NCI-H82 treated with DMSO at 0.1 percent for 48 hours (cell line): ENCODE data around the gene CCDC34.
"Not testable (repeated sequence)": the region's sequence is repeated elsewhere in the genome, so short reads cannot be mapped to it uniquely, and the experiment has no call there.

ENCODE experiments used
- DNase-seq: peaks from one replicate; lab custom pipeline; 2025; ENCODE audit not compliant: unreplicated experiment; lab: John Stamatoyannopoulos, UW

The CCDC34 gene

GRCh38 chr11:27363576-27364117 lies 632 bp upstream of the CCDC34 start:
- DNase-seq = no peak

GRCh38 chr11:27361649-27362431 lies 1.2 kb downstream of the CCDC34 start:
- DNase-seq = no peak

- no peak for DNase-seq
Observed at GRCh38 chr11:27358296-27358695, 4.7 kb downstream of the CCDC34 start.

- no peak for DNase-seq
Observed at GRCh38 chr11:27357250-27357649, 5.8 kb downstream of the CCDC34 start.

- no peak for DNase-seq
Observed at GRCh38 chr11:27356624-27357222, 6.3 kb downstream of the CCDC34 start.

- no peak for DNase-seq
Observed at GRCh38 chr11:27355575-27356104, 7.4 kb downstream of the CCDC34 start.

- no peak for DNase-seq
Observed at GRCh38 chr11:27354359-27354965, 8.6 kb downstream of the CCDC34 start.

GRCh38 chr11:27353593-27354358 lies 9.2 kb downstream of the CCDC34 start:
- DNase-seq = no peak

GRCh38 chr11:27352781-27353180 lies 10.2 kb downstream of the CCDC34 start:
- no peak for DNase-seq

- DNase-seq = no peak
Observed at GRCh38 chr11:27350511-27350910, 12.5 kb downstream of the CCDC34 start.

GRCh38 chr11:27349919-27350318 lies 13.1 kb downstream of the CCDC34 start:
- DNase-seq = no peak

GRCh38 chr11:27348340-27348873 lies 14.6 kb downstream of the CCDC34 start:
- DNase-seq = no peak

GRCh38 chr11:27347359-27348339 lies 15.4 kb downstream of the CCDC34 start:
- DNase-seq = no peak

- DNase-seq = no peak
Observed at GRCh38 chr11:27339941-27340340, 23.1 kb downstream of the CCDC34 start.

GRCh38 chr11:27334764-27335163 lies 28.3 kb downstream of the CCDC34 start:
- DNase-seq = not testable (repeated sequence)

GRCh38 chr11:27331981-27332380 lies 31.0 kb downstream of the CCDC34 start:
- no peak for DNase-seq

GRCh38 chr11:27330633-27331270 lies 32.3 kb downstream of the CCDC34 start:
- peak; percentile 22 for DNase-seq

- DNase-seq = no peak
Observed at GRCh38 chr11:27329867-27330632, 33.0 kb downstream of the CCDC34 start.
